Trophoblast cell (in vitro differentiated cells and primary cell): ENCODE measurements around the gene MCTP1.

ENCODE experiments used
- DNase-seq, 2 donors: peaks; one replicate each; pipeline ENCODE4 v3.0.0-alpha.2; 2016
- H2AFZ ChIP-seq: 2 replicates; pipeline ENCODE4 v1.6.1; 2013; ENCODE audit warnings: low read length, moderate library complexity, mild to moderate bottlenecking; ENCODE audit not compliant: insufficient read depth, poor library complexity
- H2AK5ac ChIP-seq: 2 replicates; pipeline ENCODE4 v1.6.1; 2013; ENCODE audit warnings: mild to moderate bottlenecking, low read length
- H2BK120ac ChIP-seq: 2 replicates; pipeline ENCODE4 v1.6.1; 2013; ENCODE audit warnings: low read length, mild to moderate bottlenecking, moderate library complexity; ENCODE audit not compliant: insufficient read depth, poor library complexity
- H2BK12ac ChIP-seq: 2 replicates; pipeline ENCODE4 v1.6.1; 2013; ENCODE audit warnings: mild to moderate bottlenecking, low read length, moderate library complexity
- H2BK5ac ChIP-seq: 2 replicates; pipeline ENCODE4 v1.6.1; 2013; ENCODE audit warnings: low read length, low read depth, moderate library complexity, mild to moderate bottlenecking; ENCODE audit not compliant: poor library complexity
- H3K14ac ChIP-seq: 2 replicates; pipeline ENCODE4 v1.6.1; 2013; ENCODE audit warnings: mild to moderate bottlenecking, low read length
- H3K18ac ChIP-seq: 2 replicates; pipeline ENCODE4 v1.6.1; 2013; ENCODE audit warnings: mild to moderate bottlenecking, low read length
- H3K23ac ChIP-seq: 2 replicates; pipeline ENCODE4 v1.6.1; 2013; ENCODE audit warnings: low read length
- H3K27ac ChIP-seq: 2 replicates; pipeline ENCODE4 v1.5.1; 2013; ENCODE audit warnings: low read depth, mild to moderate bottlenecking, inconsistent platforms, low read length, moderate library complexity
- H3K27me3 ChIP-seq: 2 replicates; pipeline ENCODE4 v1.6.1; 2013; ENCODE audit warnings: inconsistent platforms, mild to moderate bottlenecking, low read length, moderate library complexity; ENCODE audit not compliant: insufficient read depth
- H3K36me3 ChIP-seq, 2 experiments: 1 replicate in 1 of 2; 2 replicates in 1 of 2; pipeline ENCODE4 v1.6.1; 2013; ENCODE audit warnings: low read length in 2 of 2, mild to moderate bottlenecking in 2 of 2, moderate library complexity in 1 of 2; ENCODE audit not compliant: insufficient read depth in 2 of 2, control insufficient read depth in 1 of 2
- H3K4ac ChIP-seq: 2 replicates; pipeline ENCODE4 v1.6.1; 2013; ENCODE audit warnings: low read depth, mild to moderate bottlenecking, low read length, moderate library complexity
- H3K4me1 ChIP-seq, 2 experiments: 1 replicate in 1 of 2; 2 replicates in 1 of 2; pipeline ENCODE4 v1.6.1; 2013; ENCODE audit warnings: low read length in 2 of 2, mild to moderate bottlenecking in 2 of 2, moderate library complexity in 1 of 2; ENCODE audit not compliant: insufficient read depth in 2 of 2, control insufficient read depth in 1 of 2
- H3K4me2 ChIP-seq: 2 replicates; pipeline ENCODE4 v1.6.1; 2013; ENCODE audit warnings: inconsistent platforms, mild to moderate bottlenecking, low read length, moderate library complexity
- H3K4me3 ChIP-seq: 2 replicates; pipeline ENCODE4 v1.5.1; 2013; ENCODE audit warnings: mild to moderate bottlenecking, low read depth, low read length, inconsistent platforms
- H3K79me1 ChIP-seq: one replicate; pipeline ENCODE4 v1.6.1; 2013; ENCODE audit warnings: low read length
- H3K79me2 ChIP-seq: 2 replicates; pipeline ENCODE4 v1.6.1; 2013; ENCODE audit warnings: low read length, mild to moderate bottlenecking; ENCODE audit not compliant: control insufficient read depth, insufficient read depth, poor library complexity
- H3K9ac ChIP-seq: 2 replicates; pipeline ENCODE4 v1.6.1; 2013; ENCODE audit warnings: mild to moderate bottlenecking, low read length
- H3K9me3 ChIP-seq: 2 replicates; pipeline ENCODE4 v1.6.1; 2013; ENCODE audit warnings: low read depth, mild to moderate bottlenecking, control low read depth, inconsistent platforms, low read length; ENCODE audit not compliant: insufficient read depth
- H4K12ac ChIP-seq: 2 replicates; pipeline ENCODE4 v1.6.1; 2013; ENCODE audit warnings: low read depth, mild to moderate bottlenecking, low read length, moderate library complexity
- H4K8ac ChIP-seq: 2 replicates; pipeline ENCODE4 v1.6.1; 2013; ENCODE audit warnings: low read depth, mild to moderate bottlenecking, low read length, moderate library complexity
- H4K91ac ChIP-seq: one replicate; pipeline ENCODE4 v1.6.1; 2013; ENCODE audit warnings: low read depth, mild to moderate bottlenecking, low read length, moderate library complexity
- WGBS: extraction: QIAGEN DNeasy Blood & Tissue Kit; methylation state at CpG from one replicate; pipeline ENCODE4 v1.1.7; 2013; ENCODE audit warnings: missing lambda C conversion rate; ENCODE audit not compliant: insufficient read length, insufficient coverage; ENCODE audit errors: extremely low coverage; 5-methylcytosine and 5-hydroxymethylcytosine counted together

The MCTP1 gene

DNA sequence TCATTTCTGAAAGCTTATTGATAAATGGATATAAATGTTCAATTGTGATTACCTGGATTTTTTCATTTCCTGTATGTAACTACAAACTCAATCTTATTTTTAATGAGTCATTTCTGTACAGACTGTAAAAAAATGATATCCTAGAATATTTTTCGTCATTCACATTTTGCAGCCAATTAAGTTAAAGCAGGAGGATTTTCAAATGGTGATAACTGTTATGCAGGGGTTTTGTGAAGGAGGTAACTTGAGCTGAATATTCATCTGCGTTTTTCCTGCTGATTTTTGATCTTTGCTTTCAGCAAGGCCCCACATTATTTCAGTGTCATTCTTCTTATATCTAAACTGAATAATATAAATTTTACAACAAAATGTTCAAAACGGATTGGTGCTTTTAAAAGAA, 592.3 kb downstream of the MCTP1 start:
- H4K8ac ChIP-seq, result no peak overlapping the region
- no peak overlapping the region for H2AK5ac ChIP-seq
- H3K14ac ChIP-seq, result no peak overlapping the region
- no peak overlapping the region for H3K4ac ChIP-seq
- H2BK12ac ChIP-seq, result no peak overlapping the region
- H3K27ac ChIP-seq, result no peak overlapping the region
- H3K79me1 ChIP-seq, result no peaks in the 10 kb centered on the region
- H3K18ac ChIP-seq, result no peak overlapping the region
- no peak overlapping the region for H3K4me2 ChIP-seq
- no peak overlapping the region for H4K91ac ChIP-seq
- H3K27me3 ChIP-seq, result no peaks in the 10 kb centered on the region
- H3K9me3 ChIP-seq, result no peaks in the 10 kb centered on the region
- H2AFZ ChIP-seq, result no peak overlapping the region
- DNase-seq, result no peak
- no peak overlapping the region for H3K4me3 ChIP-seq
- no peak overlapping the region for H2BK120ac ChIP-seq
- H3K79me2 ChIP-seq, result no peaks in the 10 kb centered on the region
- H3K23ac ChIP-seq, result no peak overlapping the region
- no peak overlapping the region for H2BK5ac ChIP-seq
- H3K36me3 ChIP-seq, result no peaks in the 10 kb centered on the region
- no peak overlapping the region for H3K9ac ChIP-seq
- no peaks in the 10 kb centered on the region for H3K4me1 ChIP-seq
- no CpG with 5 or more reads among the region's 3 CpGs for WGBS
- no peak overlapping the region for H4K12ac ChIP-seq

DNA sequence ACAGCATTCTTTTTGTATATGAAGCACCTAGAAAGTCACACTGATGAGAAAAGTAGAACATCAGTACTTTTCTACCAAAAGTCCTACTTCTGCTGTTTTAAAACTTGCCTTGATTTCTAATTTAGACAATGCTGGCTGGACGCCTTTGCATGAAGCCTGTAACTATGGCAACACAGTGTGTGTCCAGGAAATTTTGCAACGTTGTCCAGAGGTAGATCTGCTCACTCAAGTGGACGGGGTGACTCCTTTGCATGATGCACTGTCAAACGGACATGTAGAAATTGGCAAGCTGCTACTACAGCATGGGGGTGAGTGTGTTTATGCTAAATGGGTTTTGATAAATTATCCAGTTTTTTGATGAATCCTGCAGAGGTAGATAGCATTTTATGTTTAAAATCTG, 592.9 kb downstream of the MCTP1 start:
- H4K12ac ChIP-seq, result no peak overlapping the region
- no CpG with 5 or more reads among the region's 4 CpGs for WGBS
- H2AK5ac ChIP-seq, result no peak overlapping the region
- peaks cover 2 to 3% of the 10 kb centered on the region in 2 experiments for H3K36me3 ChIP-seq
- H3K9ac ChIP-seq, result no peak overlapping the region
- no peaks in the 10 kb centered on the region for H3K27me3 ChIP-seq
- no peaks in the 10 kb centered on the region for H3K9me3 ChIP-seq
- H3K4me1 ChIP-seq, result no peaks in the 10 kb centered on the region
- H3K27ac ChIP-seq, result no peak overlapping the region
- no peak overlapping the region for H3K4me2 ChIP-seq
- no peak overlapping the region for H3K14ac ChIP-seq
- no peak overlapping the region for H4K8ac ChIP-seq
- no peaks in the 10 kb centered on the region for H3K79me2 ChIP-seq
- H3K4me3 ChIP-seq, result no peak overlapping the region
- H3K18ac ChIP-seq, result no peak overlapping the region
- H3K23ac ChIP-seq, result no peak overlapping the region
- H2AFZ ChIP-seq, result no peak overlapping the region
- no peak overlapping the region for H3K4ac ChIP-seq
- no peak overlapping the region for H2BK12ac ChIP-seq
- no peak overlapping the region for H4K91ac ChIP-seq
- no peaks in the 10 kb centered on the region for H3K79me1 ChIP-seq
- peak; percentile 1 to 40 for DNase-seq
- H2BK5ac ChIP-seq, result no peak overlapping the region
- no peak overlapping the region for H2BK120ac ChIP-seq

DNA sequence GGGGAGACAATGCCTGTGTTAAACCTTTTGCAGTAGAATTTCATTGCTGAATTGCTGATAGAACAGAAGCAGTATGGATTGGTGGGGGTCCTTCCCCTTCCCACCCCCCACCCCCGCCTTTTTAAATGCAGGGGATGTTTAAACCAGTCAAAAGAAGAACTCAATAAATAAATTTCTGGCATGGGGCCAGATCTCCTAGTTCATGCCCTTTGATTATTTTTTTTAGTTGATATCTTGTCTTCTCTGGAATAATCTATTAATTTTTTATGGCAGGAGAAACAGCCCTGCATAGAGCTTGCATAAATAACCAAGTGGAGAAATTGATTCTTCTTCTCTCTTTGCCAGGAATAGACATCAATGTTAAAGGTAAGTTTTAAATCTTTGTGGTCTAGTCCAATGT, 593.6 kb downstream of the MCTP1 start:
- Histone ChIP-seq H3K79me1 (no peaks in the 10 kb centered on the region), H3K27ac (no peak overlapping the region), H4K12ac (no peak overlapping the region), H4K91ac (no peak overlapping the region), H2AK5ac (no peak overlapping the region), H3K14ac (no peak overlapping the region), H3K9me3 (no peaks in the 10 kb centered on the region), H3K27me3 (no peaks in the 10 kb centered on the region), H3K18ac (no peak overlapping the region), H2BK5ac (no peak overlapping the region), H3K9ac (no peak overlapping the region), H3K4me3 (no peak overlapping the region), H3K4me2 (no peak overlapping the region), H2BK12ac (no peak overlapping the region), H2AFZ (no peak overlapping the region), H3K23ac (no peak overlapping the region), H3K4me1 (no peaks in the 10 kb centered on the region), H4K8ac (no peak overlapping the region), H2BK120ac (no peak overlapping the region), H3K36me3 (peaks cover 3% of the 10 kb centered on the region in 2 experiments), H3K79me2 (no peaks in the 10 kb centered on the region), H3K4ac (no peak overlapping the region)
- no peak for DNase-seq
- no CpG with 5 or more reads among the region's 1 CpG for WGBS

DNA sequence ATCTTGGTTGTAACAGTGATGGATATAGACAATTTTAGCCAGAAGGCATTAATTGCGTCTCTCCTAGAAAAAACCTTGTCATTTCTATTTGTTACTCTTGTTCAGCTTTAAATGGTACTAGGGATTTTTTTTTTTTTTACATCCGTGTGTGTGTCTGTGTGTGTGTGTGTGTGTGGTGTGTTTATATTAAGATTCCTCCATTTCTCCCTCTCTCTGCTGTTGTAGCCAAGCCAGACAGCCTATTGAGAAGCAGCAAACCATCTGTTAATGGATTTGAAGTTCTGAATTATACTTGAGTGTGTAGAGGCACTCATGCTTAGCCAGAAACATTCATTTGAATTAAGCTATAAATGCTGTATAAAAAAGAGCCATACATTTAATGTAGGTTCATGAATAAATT, 594.1 kb downstream of the MCTP1 start:
- no peak overlapping the region for H2BK120ac ChIP-seq
- DNase-seq, result no peak
- H2AK5ac ChIP-seq, result no peak overlapping the region
- no peak overlapping the region for H3K4me3 ChIP-seq
- H3K14ac ChIP-seq, result no peak overlapping the region
- H3K4ac ChIP-seq, result no peak overlapping the region
- H2BK12ac ChIP-seq, result no peak overlapping the region
- no peak overlapping the region for H3K9ac ChIP-seq
- no peak overlapping the region for H4K12ac ChIP-seq
- H3K18ac ChIP-seq, result no peak overlapping the region
- whole genome bisulfite sequencing, result no CpG with 5 or more reads among the region's 2 CpGs
- no peak overlapping the region for H3K23ac ChIP-seq
- no peak overlapping the region for H3K27ac ChIP-seq
- H2BK5ac ChIP-seq, result no peak overlapping the region
- H3K27me3 ChIP-seq, result no peaks in the 10 kb centered on the region
- H3K9me3 ChIP-seq, result no peaks in the 10 kb centered on the region
- H3K4me1 ChIP-seq, result no peaks in the 10 kb centered on the region
- H3K36me3 ChIP-seq, result peaks cover 3% of the 10 kb centered on the region in 2 experiments
- no peak overlapping the region for H4K8ac ChIP-seq
- no peaks in the 10 kb centered on the region for H3K79me1 ChIP-seq
- H2AFZ ChIP-seq, result no peak overlapping the region
- H3K4me2 ChIP-seq, result no peak overlapping the region
- no peak overlapping the region for H4K91ac ChIP-seq
- H3K79me2 ChIP-seq, result no peaks in the 10 kb centered on the region
